Skin of body (tissue), 2 donors: Measurements from ENCODE around the gene KDM4B. TPM values are rescaled to one million over a fixed set of nuclear protein-coding genes. Genes with fewer than 3 reads are reported as not detected.
A peak's percentile ranks its signal among the peaks of the same experiment; 100 is the strongest.
"Not testable (repeated sequence)": the region's sequence is repeated elsewhere in the genome, so short reads cannot be mapped to it uniquely, and the experiment has no call there.

ENCODE experiments used
- DNase-seq: peaks from one replicate; lab custom pipeline; 2025; lab: John Stamatoyannopoulos, UW
- total RNA-seq: library from RNA; depleted of rRNA; stranded (reverse); fragments of >200 nt; gene quantifications from one replicate; pipeline ENCODE4 v1.2.3, GENCODE V29; 2014

Gene KDM4B
- total RNA-seq, 1 donor from 2014 or later: 23.4 TPM

DNA sequence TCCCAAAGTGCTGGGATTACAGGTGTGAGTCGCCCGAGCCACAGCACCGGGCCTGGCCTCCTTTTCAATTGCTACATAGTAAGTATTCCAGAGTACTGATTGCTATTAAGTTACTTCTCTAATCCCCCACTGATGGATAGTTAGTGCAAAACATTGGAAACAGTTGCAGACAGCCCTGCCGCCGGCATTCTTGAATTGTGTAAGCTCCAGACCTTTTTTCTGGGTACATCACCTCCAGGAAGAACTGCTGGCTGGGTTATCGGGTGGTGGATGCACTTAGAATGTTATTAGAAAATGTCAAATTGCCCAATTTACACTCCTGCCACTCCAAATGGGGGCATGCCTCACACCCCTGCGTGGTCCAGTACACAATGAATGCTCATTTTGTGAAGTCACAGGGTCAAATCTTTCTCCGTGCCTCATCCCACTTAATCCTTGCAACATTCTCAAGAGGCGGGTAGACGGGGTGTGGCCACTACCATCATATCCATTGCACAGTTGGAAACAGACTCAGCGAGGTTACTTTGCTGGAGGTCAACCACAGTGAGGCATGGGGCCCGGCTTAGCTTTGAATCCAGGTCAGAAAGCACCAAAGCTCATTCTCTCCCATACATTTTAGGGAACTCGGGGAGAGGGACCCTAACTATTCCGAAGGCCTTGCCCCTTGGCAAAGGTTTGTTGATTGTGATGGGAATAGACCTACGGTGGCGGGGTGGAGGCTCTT lies 1.0 kb upstream of the KDM4B start:
- no peak for DNase-seq

DNA sequence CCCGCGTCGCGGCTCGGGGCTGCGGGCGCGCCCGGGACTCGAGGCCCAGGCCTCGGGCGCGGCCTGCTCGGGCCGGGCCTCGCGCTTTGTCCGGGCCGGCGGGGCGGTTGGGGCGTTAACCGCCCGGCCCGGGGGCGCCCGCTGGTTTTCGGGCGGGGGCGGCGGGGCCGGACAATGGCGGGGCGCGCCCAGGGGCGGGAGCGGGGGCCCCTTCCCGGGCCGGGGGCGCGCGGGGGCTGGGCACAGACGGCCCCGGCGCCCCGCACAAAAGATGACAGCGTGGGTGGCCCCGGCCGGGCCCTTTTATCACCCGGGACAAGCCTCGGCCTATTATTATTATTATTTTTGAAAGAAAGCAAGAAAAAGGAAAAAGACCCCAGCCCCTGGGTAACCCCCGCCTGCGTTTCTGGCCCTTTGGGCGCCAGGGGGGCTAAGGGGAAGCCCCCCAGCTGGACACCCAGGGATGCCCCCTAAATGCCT lies 419 bp downstream of the KDM4B start:
- no peak for DNase-seq

DNA sequence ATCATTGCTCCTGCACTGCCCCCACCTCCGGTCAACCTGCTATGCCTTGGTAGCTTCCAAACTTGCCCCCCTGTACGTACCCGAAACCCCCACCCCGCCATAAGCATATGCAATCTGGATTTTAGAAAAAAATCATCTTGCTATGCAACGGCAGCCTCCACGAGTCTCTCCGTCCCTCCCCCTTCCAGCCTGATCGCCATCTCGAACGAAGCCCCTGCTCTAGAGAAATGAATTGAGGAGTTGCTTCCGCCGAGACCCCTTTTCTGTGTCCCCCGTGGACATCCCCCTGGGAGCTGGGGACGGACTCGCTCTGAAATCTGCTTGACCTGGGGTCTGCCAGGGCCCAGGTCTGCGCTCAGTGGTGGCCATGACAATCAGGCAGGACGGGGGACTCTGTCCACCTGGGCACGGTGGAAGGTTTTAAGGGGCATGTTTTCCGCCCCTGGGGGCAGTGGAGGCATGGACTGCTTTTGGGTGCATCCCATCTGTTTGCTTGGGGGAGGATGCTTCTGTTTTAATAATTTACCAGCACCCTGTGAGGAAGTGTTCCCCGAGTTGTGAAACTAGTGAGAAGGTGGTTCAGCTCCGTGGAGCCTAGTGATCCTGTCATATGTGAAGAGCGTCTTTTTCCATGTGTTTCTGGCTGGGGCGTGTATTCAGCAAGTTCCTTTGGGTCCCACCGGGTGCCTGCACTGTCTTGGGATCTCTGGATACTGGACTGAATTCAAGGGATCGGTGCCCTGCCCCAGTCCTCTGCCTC lies 1.0 kb downstream of the KDM4B start:
- no peak for DNase-seq

DNA sequence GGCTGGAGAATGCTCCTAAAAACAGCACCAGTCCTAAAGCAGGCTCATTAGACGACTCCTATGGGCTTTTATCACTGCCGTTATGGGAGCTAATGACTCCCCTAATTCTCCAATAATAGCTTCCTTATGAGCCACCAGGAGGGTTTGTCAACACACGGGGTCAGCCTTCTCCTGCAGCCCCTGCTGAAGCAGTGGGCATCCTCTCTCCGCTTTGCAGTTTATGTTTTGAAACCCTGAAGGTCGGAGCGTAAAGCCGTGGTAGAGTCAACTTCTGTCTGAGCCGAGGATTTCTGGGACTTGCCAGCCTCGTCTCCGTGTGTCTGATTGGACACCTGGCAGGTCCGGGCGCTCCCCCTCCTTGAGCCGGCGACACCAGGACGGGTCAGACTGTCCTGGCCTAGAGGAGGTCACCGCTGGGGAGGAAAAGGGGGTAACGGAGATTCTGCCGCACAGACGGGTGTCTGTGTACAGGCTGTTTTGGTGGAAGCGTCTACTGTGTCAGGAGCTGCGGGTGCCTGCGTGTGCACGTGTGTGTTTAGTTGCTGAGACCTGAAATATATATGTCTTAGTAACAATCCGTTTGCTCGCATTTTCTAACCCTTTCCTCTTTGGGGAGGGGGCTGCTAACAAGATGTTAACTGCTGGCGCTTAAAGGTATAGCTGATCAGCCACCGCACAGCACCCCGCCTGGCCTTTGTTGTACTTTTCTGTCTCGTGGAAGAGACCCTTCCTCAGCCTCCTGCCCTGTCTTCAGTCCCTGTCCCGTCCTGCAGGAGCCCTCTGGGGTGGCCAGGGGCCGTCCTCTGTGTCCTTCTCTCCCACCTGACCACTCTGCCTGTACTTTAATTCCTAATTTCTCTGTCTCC lies 1.9 kb downstream of the KDM4B start:
- no peak for DNase-seq

DNA sequence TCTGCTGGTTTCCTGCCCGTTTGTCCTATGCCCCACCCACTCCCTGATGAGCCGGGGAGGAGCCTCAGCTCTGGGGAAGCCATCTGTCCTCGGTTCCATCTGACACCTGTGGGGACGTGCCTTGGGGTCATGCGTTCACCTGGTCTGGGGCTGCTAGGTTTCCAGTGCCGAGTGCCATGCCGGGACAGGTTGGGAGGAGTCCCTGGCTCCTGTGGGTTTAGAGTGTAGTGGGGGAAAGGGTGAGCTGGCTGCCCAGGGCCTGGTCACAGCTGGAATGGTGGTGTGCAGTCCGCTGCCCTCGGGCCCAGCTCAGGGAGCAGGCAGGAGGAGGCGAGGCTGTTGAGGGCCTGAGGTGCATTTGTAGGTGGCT lies 2.5 kb downstream of the KDM4B start:
- no peak for DNase-seq

DNA sequence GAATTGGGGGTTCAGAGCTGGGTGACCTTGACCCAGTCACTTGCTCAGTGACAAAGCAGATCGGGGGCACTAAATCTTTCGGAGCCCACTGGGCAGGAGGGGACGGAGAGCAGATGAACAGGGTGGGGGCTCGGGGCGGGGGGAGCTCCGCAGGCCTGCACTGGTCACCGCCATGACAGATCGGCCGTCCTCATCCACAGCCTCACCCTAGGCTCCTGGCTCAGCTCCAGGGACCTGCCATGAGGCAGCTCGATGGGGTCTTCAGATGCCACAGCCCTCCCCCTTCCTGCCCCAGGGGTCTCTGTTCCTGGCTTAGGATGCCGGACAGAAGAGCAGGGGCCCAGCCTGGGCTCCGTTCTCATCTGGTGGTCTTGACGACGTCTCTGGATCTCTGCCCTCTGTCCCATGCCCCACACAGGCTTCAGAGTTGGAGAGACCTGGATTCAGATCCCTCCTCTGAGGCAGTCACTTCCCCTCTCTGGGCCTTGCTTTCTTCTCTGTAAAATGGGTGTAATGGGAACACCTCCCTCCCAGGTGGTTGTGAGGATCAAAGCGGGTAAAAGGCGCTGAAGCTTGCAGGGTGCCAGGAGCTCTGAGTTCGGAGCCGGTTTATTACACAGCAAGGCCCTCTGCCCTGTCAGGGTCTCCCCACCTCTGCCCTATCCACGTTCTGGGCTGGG lies 3.0 kb downstream of the KDM4B start:
- DNase-seq: no peak

DNA sequence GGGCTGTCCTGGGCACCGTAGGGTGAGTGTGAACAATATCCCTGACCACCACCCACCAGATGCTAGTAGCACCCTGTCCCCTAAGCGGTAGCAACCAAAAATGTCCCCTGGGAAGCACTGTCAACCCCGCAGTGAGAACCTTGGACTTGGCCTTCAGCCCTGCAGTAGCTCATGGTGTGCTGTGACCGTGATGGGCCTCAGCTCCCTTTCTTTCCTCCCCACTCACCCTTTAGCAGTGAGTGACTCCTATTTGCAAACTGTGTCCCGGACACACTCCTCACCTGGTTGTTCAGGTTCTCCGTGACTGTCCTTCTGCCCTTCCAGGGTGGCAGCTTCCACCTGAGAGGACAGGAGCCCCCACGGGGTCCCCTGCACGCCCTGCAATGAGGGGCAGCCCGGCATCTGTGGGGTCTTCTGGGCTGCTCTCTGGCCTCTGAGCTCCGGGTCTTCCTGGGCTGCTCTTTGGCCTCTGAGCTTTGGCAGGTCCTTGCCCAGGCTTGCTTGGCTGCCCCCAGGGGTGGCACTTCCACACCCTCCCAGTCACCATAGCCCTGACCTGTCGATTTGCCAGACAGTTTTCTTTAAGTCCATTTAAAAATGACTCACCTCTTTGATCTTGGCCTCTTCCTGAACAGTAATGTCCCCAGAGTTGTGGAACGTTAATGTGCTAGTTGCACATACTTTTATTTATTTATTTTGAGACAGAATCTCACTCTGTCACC lies 3.8 kb downstream of the KDM4B start:
- DNase-seq: no peak

DNA sequence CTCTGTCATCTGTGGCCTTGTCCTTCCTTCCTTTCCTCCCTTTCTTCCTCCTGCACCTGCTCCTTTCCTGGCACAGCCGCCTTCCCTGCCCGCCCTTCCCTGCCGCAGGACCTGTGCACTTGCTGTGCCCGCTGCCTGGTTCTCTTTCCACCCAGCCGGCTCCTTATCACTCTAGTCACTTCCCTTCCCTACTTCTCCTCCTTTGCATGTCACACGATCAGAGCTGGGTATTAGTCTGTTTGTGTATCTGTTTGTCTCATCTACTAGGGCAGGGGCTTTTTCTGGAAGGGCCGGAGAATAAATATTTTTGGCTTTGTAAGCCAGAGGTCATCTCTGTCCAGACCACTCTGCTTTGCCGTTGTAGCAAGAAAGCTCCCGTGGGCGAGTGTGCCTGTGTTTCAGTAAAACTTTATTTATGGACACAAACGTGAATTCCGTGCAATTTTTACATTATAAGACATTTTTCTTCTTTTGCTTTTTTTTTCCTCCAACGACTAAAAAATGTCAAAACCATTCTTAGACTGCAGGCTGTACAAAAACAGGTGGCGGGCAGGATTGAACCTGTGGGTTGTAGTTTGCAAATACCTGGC lies 6.1 kb downstream of the KDM4B start:
- no peak for DNase-seq

DNA sequence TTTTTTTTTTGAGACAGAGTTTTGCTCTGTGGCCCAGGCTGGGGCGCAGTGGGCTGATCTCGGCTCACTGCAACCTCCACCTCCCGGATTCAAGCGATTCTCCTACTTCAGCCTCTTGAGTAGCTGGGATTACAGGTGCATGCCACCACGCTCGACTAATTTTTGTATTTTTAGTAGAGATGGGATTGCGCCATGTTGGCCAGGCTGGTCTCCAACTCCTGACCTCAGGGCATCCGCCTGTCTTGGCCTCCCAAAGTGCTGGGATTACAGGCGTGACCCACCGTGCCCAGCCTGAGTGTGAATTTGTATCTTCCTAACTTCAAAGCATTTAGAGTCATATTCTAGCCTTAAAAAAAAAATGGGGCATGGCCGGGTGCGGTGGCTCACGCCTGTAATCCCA lies 6.7 kb downstream of the KDM4B start:
- DNase-seq: not testable (repeated sequence)

DNA sequence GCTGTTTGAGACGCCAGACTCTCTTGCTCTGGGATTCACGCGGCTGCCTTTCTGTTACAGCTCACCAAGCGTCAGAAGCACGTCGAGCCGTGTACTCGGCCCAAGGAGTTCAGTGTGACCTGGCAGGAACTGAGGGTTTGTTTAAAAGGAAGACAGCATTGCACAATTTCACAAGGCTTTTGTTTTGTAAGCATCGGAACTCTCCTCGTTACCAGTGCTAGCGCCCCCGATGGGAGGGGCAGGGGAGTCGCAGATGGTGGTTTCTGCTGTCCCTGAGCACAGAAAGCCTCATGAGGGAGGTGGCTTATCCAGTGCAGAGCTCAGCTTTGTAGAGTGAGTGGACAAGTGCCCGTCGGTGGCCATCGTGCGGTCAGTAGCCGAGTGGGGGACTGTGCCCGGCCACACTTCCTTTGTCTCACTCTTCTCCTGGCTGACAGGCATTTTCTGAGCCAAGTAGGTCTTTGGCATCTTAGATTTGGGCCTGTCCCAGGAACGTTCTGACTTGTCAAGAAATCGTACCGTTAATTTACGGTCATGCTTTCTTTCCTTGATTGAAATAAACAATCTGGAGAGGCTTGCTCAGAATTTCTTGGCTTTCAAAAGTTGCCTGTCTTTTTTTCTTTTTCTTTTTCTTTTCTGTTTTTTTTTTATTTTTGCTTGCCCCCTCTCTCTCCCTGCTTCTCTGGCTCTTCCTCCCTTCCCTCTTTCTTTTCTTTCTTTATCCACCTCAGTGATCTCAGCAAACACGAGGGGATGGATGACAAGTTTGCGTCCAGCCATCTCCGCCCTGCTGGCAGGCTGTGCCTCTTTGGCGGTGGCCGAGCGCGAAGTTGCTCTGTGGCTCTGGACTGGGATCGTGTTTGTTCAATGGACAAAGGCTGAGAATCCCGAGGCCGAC lies 7.7 kb downstream of the KDM4B start:
- DNase-seq: peak; percentile 55

DNA sequence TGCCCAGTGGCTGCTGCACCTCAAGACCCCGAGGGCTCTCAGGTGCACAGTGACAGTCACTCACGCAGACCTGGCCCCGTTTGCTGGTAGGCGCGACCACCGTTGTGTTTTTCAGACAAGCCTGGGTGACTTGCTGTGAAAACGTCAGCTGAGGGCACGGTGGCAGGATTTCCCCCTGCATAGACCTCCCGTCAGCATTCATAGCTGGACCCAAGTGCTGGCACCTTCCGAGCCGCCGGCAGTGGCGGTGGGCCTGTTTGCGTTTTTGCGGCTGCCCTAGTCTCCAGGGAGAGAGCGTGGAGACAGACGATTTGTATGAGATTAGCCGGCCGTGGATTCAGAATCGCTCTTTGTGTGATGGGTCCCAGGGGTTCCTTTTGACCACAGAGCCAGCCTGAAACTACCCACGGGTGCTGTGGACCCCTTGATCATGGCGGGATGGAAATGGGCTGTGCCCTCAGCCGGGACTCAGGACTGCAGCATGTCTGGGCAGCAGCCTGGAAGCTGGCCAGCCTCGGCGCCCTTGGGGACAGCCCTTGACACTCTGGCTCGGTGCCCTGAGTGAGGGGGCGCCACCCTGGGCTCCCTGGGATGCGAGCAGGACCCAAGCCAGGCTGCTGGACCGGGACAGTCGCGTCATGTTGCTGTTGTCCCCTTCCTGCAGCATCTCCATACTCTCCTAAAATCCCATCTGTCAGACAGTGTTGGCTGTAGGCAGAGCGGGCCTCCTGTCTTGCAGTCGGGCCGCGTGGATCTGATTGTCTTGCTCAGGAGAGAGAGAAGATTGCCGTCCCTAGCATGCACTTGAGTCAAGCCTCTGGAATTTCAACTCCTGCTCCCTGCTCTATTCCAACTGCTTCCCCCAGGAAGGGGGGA lies 8.6 kb downstream of the KDM4B start:
- DNase-seq: no peak

DNA sequence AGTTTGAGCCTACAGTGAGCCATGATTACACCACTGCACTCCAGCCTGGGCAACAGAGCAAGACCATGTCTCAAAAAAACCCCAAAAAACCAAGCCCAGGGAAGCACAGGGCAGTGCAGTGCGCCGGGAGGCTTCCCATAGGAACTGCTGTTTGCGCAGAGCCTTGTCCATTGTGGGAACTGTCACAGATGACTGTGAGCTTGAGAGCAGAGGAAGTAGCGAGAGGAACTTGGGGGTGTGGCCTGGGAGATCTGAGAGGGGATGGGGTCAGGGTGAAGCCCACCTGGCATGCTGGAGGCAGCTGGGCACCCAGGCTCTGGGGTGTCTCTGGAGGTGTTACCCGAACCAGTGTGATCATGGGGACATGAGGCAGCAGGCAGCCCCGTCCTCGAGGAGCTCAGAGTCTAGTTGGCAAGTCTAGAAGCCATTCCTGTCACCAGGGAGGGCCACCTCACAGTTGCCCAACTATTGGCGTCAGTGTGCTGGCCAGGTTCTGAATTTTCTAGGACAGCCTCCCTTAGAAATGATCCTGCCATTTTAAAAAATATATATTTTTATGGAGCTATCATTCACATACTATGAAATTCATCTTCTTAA lies 10.4 kb downstream of the KDM4B start:
- no peak for DNase-seq

DNA sequence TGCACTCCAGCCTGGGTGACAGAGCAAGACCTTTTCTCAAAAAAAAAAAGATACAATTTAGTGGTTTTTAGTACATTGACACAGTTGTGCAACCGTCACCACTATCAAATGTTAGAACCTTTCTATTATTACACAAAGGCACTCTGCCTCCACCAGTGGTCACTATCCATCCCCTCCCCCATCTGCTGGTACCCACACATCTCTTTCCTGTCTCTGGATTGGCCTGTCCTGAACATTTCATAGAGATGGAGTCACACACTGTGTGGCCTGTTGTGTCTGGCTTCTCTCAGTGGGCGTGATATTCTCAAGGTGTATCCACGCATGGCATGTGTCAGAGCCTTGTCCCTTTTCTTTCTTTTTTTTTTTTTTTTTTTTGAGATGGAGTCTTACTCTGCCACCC lies 11.2 kb downstream of the KDM4B start:
- no peak for DNase-seq

DNA sequence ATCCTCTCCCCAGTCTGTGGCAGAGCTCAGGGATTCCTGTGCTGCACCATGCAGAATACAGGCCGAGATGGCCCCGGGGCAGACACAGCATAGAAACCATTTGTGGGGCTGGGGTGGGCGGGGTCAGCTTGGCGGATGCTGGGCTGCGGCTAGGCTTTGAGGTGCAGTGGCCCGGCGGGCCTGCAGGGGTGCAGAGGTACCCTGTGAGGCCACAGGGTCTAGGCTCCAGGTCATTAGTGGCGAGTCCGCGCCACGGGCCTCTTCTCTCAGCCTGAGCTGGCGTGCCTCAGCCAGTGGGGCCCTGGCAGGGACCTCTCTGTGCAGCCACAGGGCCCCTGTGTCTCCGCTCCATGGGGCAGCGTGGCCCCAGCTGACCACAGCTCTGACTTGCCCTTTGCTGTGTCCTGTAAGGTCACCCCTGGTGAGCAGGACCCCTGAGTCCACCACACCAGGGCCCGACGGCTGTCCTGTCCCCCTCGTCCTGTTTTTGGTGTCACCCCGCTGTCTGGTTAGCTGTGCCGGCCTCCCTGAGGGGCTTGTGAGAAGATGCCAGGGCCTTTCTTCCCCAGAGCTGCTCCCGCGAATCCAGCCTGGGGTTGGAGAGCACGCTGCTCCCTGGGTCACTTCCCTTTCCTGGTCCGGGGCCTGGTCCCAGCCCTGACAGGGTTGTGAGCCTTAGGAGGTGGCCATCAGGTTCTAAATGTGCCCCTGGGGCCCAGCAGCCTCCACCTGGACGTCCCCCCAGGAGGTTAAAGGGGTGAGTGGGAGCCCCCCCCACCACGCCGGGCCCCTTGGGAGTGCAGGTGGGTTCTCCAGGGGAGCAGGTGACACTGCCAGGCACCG lies 12.1 kb downstream of the KDM4B start:
- DNase-seq: no peak

DNA sequence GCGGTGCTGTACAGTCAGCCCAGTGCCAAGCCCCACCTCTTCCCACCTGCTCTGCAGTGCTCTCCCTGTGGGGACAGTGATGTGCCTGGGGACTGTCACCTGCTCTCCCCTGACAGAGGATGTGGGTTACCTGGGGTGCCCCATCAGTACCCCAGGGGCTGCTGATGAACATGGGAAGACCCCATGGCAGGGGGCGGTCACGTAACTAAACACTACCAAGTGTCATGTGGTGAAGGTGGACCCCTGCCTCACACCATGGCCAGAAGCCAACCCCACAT lies 12.7 kb downstream of the KDM4B start:
- DNase-seq: no peak

DNA sequence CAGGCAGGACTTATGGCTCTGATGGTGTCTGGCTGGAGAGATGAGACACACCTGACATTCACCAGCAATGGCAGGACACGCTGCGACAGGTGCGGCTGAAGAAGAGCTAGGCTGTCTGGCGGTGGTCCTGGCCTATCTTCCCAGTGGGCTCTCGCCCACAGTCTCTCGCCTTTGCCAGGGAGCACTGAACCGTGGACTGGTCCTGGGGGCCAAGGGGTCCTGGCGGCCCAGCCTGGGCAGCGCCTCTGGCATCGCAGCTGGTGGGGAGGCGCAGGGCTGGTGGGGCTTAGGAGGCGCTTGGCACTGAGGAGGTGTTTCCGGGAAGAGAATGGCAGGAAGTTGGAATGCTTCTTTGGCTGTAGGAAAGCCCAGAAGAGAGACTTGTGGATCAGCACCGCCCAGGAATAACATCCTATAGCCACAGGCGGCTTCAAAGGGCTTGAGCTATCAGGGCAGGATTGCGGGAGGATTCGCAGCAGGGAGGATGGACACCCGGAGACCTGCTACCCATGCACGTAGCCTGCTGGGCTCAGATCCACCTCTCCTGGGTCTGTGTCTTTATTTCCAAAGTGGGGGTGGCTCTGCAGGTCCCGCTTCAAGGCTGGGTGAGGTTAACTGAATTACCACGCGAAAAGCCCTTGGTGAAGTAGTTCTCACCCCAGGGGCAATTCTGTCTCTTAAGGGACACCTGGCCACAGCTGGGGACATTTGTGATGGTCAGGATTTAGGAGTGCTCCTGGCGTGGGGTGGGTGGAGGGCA lies 14.6 kb downstream of the KDM4B start:
- DNase-seq: no peak

DNA sequence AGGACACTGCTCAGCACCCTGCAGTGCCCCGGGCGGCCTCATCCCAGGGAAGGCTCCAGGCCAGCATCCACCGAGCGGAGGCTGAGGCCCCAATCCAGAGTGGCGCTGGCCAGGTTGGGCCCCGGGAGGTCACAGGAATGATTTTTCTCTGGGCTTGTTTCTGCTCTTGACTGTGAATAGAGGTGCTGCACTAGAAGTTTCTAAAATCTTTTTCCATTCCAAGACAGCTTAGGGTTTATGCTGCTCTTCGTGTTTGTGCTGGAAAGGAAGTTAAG lies 15.1 kb downstream of the KDM4B start:
- DNase-seq: no peak
